Measurements from ENCODE around the gene GSK3B.

DNA sequence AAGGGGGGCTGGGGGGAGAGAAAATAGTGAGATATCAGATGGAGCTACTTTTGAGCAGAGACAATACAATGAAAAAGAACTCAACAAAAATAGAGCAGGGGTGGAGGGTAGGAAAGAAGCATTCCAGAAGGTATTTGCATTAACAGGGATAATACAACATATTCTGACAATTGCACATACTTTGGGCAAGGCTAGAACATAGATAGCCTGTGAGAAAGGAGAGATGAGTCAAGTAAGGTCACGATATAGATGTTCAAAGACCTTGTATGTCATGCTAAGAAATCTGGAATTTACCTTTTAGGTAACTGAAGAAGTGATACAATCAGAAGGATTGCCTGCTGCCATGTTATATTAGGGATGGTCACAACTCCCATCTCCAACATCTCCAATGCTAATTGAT is 155.2 kb downstream of the GSK3B start:
- TF ChIP-seq, protein P1, sequence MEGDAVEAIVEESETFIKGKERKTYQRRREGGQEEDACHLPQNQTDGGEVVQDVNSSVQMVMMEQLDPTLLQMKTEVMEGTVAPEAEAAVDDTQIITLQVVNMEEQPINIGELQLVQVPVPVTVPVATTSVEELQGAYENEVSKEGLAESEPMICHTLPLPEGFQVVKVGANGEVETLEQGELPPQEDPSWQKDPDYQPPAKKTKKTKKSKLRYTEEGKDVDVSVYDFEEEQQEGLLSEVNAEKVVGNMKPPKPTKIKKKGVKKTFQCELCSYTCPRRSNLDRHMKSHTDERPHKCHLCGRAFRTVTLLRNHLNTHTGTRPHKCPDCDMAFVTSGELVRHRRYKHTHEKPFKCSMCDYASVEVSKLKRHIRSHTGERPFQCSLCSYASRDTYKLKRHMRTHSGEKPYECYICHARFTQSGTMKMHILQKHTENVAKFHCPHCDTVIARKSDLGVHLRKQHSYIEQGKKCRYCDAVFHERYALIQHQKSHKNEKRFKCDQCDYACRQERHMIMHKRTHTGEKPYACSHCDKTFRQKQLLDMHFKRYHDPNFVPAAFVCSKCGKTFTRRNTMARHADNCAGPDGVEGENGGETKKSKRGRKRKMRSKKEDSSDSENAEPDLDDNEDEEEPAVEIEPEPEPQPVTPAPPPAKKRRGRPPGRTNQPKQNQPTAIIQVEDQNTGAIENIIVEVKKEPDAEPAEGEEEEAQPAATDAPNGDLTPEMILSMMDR (IDR thresholded peaks at IDR 0.05 in 2 of 3, conservative IDR thresholded peaks at IDR 0.05 in 1 of 3; ENCODE audit: borderline replicate concordance in 1 of 3, insufficient read depth in 1 of 3, low read depth in 2 of 3, low read length in 2 of 3), result no peak
- TF ChIP-seq POLR2AphosphoS5 (IDR thresholded peaks at IDR 0.05; ENCODE audit: low read depth, low read length) (no peak), EZH2 (IDR thresholded peaks at IDR 0.05) (no peak), POLR2A (IDR thresholded peaks at IDR 0.05; ENCODE audit: borderline replicate concordance, extremely low read depth, insufficient read depth, insufficient read length) (no peak), EGR1 (IDR thresholded peaks at IDR 0.05; ENCODE audit: low read depth) (no peak), ZNF274 (IDR thresholded peaks at IDR 0.05; ENCODE audit: low read depth, low read length) (no peak), YY1 (IDR thresholded peaks at IDR 0.05; ENCODE audit: extremely low read depth, insufficient replicate concordance, low read depth, low read length) (no peak), RAD21 (IDR thresholded peaks at IDR 0.05; ENCODE audit: low read depth) (no peak), SRF (IDR thresholded peaks at IDR 0.05; ENCODE audit: low read depth) (no peak), CEBPB (IDR thresholded peaks at IDR 0.05; ENCODE audit: low read depth) (no peak), SIN3A (IDR thresholded peaks at IDR 0.05; ENCODE audit: low read depth) (no peak), SP1 (IDR thresholded peaks at IDR 0.05; ENCODE audit: low read depth) (no peak)
- TF ChIP-seq, protein P2, sequence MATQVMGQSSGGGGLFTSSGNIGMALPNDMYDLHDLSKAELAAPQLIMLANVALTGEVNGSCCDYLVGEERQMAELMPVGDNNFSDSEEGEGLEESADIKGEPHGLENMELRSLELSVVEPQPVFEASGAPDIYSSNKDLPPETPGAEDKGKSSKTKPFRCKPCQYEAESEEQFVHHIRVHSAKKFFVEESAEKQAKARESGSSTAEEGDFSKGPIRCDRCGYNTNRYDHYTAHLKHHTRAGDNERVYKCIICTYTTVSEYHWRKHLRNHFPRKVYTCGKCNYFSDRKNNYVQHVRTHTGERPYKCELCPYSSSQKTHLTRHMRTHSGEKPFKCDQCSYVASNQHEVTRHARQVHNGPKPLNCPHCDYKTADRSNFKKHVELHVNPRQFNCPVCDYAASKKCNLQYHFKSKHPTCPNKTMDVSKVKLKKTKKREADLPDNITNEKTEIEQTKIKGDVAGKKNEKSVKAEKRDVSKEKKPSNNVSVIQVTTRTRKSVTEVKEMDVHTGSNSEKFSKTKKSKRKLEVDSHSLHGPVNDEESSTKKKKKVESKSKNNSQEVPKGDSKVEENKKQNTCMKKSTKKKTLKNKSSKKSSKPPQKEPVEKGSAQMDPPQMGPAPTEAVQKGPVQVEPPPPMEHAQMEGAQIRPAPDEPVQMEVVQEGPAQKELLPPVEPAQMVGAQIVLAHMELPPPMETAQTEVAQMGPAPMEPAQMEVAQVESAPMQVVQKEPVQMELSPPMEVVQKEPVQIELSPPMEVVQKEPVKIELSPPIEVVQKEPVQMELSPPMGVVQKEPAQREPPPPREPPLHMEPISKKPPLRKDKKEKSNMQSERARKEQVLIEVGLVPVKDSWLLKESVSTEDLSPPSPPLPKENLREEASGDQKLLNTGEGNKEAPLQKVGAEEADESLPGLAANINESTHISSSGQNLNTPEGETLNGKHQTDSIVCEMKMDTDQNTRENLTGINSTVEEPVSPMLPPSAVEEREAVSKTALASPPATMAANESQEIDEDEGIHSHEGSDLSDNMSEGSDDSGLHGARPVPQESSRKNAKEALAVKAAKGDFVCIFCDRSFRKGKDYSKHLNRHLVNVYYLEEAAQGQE (IDR thresholded peaks at IDR 0.05; ENCODE audit: low read depth), result no peak

Data from HCT116 (cell line).